GM18858 (cell line): ENCODE measurements around the gene DCK.
"Not testable (repeated sequence)": the region's sequence is repeated elsewhere in the genome, so short reads cannot be mapped to it uniquely, and the experiment has no call there.

ENCODE experiments used
- ATAC-seq: cut with Tn5 transposase; IDR thresholded peaks from one replicate; pipeline ENCODE4 v1.9.1; 2021; ENCODE audit not compliant: unreplicated experiment

DCK gene

DNA sequence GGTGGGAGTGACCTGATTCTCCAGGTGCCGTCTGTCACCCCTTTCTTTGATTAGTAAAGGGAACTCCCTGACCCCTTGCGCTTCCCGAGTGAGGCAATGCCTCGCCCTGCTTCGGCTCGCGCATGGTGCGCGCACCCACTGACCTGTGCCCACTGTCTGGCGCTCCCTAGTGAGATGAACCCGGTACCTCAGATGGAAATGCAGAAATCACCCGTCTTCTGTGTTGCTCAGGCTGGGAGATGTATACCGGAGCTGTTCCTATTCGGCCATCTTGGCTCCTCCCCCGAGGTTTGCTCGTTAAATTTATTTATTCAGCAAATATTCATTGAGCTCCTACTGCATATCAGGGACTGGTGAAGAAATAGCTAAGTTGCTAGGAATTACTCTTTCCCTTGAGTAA lies 66.1 kb downstream of the DCK start:
- ATAC-seq: not testable (repeated sequence)

DNA sequence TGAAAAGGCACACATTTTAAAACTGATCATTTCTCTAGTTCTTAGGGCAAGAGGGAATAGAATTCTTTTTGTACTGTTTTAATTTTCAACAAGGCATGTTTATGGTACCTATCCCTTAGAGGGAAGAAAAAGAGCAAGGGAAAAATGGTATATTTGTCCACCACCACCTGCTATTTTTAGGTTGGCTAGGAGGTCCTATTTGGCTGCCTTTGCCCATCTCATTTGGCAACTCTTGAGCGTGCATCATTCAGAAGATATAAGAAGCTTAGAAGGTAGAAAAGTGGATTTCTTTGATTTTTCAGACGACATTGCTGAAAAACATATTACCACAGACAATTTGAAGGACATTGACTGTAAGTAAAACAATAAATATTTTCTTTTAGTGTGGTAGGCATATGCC lies 69.0 kb downstream of the DCK start:
- ATAC-seq: no peak

DNA sequence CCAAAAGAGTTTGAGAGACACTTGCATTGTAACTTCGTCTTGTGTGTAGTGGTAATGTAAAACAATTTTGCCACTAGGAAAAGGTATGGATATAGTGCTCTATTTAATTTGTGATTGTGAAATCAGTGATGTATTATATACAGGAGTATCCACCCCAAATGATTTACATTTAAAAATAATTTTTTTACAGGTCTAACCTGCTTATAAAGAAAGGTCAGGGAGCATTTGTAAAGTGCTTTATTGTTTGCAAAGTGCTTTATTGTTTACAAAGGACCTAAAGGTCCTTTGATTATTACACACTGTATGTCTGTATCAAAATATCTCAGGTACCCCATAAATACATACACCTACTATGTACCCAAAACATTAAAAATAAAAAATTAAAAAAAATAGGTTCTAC lies 70.3 kb downstream of the DCK start:
- no peak for ATAC-seq

DNA sequence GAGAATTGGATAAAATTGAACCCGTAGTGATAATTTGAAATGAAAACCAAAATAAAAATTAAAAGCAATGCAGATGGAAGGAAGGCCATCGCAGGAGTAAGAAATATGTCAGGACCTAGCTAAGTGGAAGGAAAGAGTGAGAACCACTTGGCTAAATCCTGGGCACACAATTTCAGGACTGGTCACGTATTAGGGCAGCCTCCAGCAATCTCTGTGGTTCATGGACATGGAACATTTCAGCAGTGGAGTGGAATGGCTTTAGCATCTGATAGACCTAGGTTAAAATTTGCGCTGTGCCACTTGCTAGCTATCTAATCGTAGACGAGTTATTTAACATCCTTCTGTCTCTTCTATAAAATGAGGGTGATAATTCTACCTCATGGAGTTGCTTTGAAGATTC lies 71.1 kb downstream of the DCK start:
- ATAC-seq: no peak

DNA sequence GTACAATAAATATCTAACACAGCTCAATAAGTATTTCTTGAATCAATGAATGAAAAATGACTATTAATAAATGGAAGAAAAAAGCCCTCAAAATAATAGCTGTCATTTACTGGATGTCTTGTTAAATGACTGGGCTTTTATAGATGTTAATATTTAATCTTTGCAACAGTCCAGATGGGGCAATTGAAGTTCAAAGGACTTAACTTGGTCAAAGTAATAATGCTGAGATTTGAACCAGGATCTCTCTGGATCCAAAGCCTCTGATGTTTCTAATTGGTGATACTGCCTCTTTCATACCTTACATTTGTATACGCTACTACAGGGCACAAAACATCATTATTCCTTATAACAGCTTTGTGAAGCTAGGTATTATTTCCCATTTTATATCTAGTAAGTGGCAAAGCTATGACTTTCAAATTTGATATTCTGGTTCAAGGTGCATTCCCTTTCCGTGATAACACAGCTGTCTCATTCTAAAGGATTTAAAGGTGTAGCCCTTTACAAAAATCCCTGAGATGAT lies 72.6 kb downstream of the DCK start:
- no peak for ATAC-seq

DNA sequence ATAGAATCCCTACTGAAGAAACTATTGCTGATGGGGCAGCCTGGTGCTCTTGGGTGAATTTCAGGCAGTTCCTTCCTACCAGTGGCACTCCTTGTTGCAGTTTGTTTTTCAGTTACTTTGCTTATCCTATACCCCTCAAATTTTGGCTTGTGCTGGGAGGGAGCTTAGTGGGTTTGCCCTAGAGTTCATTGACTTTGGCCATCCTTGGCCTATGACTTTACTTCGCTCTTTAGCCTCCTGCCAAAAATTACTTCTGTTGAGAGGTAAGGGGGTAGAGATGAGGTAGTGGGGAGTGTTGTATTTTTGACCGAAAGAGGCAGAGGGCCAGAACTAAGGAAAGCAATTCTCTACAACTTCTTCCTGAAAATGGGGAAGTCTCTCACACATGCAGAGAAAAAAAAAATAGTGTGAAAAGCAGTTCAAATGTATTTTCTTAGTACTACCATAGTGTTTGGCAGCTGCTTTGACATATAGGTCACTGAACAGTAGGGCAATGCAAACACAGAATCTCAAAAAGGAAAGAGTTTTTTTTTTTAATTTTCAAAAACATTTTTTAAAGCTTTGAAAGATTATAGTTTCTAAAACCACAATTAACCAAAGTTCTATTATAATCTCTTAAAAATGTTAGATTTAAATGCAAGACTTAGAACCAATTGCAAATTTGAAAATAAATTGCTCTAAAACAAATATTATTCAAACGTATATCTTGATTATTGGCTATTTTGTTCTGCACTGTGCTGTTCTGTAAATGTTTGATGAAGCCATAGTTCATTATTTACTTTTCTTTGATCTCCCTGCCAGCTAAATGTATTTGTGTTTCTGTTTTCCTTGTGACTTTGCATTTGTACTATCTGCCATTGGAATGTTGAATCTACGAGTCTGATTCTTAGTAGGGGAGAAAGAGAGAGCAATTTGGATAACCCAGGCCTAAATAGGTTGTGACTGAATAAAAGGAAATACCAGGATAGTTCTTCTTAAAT lies 73.6 kb downstream of the DCK start:
- ATAC-seq: no peak

DNA sequence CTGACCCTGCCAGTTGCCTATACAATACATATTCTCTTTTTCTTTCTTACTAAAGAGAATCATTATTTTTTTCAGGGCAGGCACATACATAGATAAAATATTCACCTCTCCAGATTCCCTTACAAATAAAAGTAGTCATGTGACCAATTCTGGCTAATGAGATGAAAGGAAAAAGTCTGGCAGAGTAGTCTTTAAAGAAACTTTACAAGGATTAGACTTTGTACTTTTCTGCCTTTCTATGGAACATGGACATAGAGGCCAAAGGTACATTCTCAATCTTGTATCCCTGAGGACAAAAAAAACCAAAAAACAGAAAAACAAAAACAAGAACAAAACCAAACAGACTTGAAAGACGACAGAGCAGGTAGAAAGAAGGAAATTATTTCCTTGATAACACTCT lies 75.6 kb downstream of the DCK start:
- ATAC-seq: no peak

DNA sequence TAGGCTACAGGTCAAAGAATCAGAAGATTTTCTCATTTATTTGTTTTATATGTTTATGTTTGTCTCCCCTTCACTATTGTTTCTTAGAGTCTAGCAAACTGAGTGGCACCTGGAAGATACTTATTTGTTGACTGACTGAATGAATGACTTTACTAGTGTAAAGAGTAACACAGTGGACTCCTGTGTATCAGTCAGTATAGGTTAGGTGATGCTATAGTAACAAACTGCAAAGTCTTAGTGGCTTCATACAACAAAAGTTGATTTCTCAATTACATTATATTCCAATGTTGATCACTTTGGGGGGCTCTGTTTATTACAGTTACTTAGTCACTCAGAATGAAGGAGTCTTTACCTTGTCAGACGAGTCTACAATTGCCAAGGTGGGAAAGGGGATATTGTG lies 76.6 kb downstream of the DCK start:
- no peak for ATAC-seq

DNA sequence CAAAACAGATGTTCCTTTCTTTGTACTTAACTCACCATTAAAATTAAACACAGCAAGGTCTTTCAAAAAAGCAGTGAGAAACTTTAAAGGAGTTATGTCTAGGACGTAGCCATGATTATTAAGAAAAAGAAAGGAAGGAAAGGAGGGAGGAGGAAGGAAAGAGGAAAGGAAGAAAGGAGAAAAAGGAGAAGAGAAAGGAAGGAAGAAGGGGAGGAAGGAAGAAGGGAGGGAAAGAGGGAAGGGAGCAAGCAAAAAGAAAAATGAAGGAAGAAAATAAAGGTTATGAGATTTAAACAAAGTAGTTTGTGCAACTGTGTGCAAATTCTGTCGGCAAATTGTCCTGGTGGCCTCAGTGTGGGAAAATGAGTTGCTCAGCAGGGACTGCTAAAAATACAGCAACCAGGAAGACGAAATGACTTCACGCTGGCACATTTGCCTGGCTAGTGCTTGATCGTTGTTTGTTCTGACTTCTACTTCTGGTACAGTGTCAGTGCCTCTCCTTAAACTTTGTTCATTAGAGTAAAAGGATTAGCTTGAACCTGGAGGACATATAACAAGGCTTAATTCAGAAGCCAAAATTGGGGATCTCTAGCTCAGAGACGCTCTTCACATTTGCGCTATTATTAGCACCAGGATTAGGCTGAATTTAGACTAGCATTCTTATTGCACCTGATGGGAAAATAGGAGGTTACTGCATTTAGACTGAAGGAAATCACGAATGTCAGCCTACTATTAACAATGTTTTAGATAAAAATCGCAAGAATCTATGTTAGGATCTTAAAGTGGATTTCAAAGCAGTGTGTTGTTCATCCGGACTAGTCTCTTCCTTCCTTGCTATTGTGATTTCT lies 81.2 kb downstream of the DCK start:
- ATAC-seq: no peak
